ENCODE results near the gene GGACT.

DNA sequence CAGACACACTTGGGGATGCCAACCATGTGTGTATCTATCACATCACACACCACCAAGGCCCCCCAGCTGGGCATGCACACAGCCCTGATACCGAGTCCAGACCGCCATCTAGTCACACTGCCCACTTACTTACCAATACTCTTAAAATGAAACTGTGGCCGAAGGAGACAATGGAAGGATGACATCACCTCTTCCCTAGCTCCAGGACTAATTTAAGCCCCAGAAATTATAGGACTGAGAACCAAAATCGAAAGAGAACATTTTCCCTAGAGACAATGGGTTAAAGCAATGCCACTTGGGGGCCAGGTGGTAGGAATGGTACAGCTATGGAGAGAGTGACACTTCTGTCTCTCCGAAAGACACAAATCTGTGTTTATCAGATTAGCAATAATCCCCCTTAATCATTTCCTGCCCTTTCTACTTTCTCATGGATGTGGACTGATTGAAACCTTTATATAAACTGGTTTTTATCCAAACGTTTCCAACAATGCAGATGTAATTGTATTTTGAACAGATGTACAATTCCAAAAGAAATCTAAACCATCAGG lies 663 bp upstream of the GGACT start:
- TF ChIP-seq ELF4 (IDR thresholded peaks at IDR 0.05) (no peak), SP1 (IDR thresholded peaks at IDR 0.05) (no peak), ARNT (IDR thresholded peaks at IDR 0.05) (no peak), BHLHE40 (IDR thresholded peaks at IDR 0.05; ENCODE audit: borderline replicate concordance) (no peak), LEF1 (IDR thresholded peaks at IDR 0.05; ENCODE audit: borderline replicate concordance) (no peak), TARDBP (IDR thresholded peaks at IDR 0.05) (no peak), ZNF384 (IDR thresholded peaks at IDR 0.05) (no peak), NFRKB (IDR thresholded peaks at IDR 0.05) (no peak), FOXA1 (IDR thresholded peaks at IDR 0.05) (no peak)
- TF ChIP-seq, protein P1, sequence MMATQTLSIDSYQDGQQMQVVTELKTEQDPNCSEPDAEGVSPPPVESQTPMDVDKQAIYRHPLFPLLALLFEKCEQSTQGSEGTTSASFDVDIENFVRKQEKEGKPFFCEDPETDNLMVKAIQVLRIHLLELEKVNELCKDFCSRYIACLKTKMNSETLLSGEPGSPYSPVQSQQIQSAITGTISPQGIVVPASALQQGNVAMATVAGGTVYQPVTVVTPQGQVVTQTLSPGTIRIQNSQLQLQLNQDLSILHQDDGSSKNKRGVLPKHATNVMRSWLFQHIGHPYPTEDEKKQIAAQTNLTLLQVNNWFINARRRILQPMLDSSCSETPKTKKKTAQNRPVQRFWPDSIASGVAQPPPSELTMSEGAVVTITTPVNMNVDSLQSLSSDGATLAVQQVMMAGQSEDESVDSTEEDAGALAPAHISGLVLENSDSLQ (IDR thresholded peaks at IDR 0.05): no peak
